GM12878 (cell line): ENCODE measurements around the gene PCDHB11. TPM values are rescaled to one million over a fixed set of nuclear protein-coding genes. Genes with fewer than 3 reads are reported as not detected.
A peak's percentile ranks its signal among the peaks of the same experiment; 100 is the strongest.
"Not testable (repeated sequence)": the region's sequence is repeated elsewhere in the genome, so short reads cannot be mapped to it uniquely, and the experiment has no call there.

ENCODE experiments used
- ATAC-seq: fragments of 200-7000 bp; cut with Tn5 transposase; 3 replicates; pipeline ENCODE4 v1.9.1; 2020; ENCODE audit warnings: mild to moderate bottlenecking, moderate library complexity
- BruUV-seq: library from RNA; stranded (reverse); fragments of 400-500 nt; replicated peaks from 2 replicates; lab custom pipeline; 2021; lab: Mats Ljungman, UMichigan
- CTCF ChIA-PET: fragments of 300-600 bp; sonication (Branson Sonifier 250); formaldehyde crosslinking; extraction: SDS; loops from one replicate; lab custom pipeline; 2021; ENCODE audit warnings: inconsistent platforms; lab: Yijun Ruan, JAX
- POLR2A ChIA-PET: fragments of 350-600 bp; formaldehyde crosslinking; extraction: SDS; loops from one replicate; lab custom pipeline; 2021; ENCODE audit warnings: inconsistent platforms; lab: Charles Lee
- RAD21 ChIA-PET: fragments of 300-600 bp; sonication (Branson Sonifier 250); formaldehyde crosslinking; loops from one replicate; lab custom pipeline; 2023; ENCODE audit warnings: antibody characterized with exemption; ENCODE audit not compliant: unreplicated experiment; lab: Charles Lee
- SMC1A ChIA-PET: fragments of 300-600 bp; sonication (Branson Sonifier 250); formaldehyde crosslinking; loops from one replicate; lab custom pipeline; 2023; ENCODE audit not compliant: unreplicated experiment, uncharacterized antibody; lab: Charles Lee
- DNase-seq: peaks from one replicate; pipeline ENCODE4 v3.0.0-alpha.2; 2011; ENCODE audit warnings: low read depth, low spot score
- FAIRE-seq: peaks from 3 replicates; lab custom pipeline; 2011; peaks lifted over from hg19 to GRCh38; lab: Jason Lieb, UNC
- H2AFZ ChIP-seq: 2 replicates; pipeline ENCODE4 v1.6.0; 2011; ENCODE audit warnings: low read depth, low read length, control low read depth; ENCODE audit not compliant: control insufficient read depth
- H3K27ac ChIP-seq: 2 replicates; pipeline ENCODE4 v1.5.1; 2011; ENCODE audit warnings: control low read depth; ENCODE audit not compliant: control insufficient read depth, insufficient read depth
- H3K27me3 ChIP-seq, 2 experiments: replicated peaks in 1 of 2; 2 replicates each; pipeline versions ENCODE4 v1.6.0 to v1.6.1; 2011; ENCODE audit warnings: low read length in 1 of 2; ENCODE audit not compliant: control insufficient read depth in 2 of 2, insufficient read depth in 2 of 2
- H3K36me3 ChIP-seq, 2 experiments: 2 replicates each; pipeline ENCODE4 v1.5.1; 2011; ENCODE audit warnings: low read length in 1 of 2; ENCODE audit not compliant: control insufficient read depth in 2 of 2, insufficient read depth in 2 of 2
- H3K4me1 ChIP-seq: 2 replicates; pipeline ENCODE4 v1.6.1; 2011; ENCODE audit warnings: mild to moderate bottlenecking, low read length, moderate library complexity, mixed read lengths; ENCODE audit not compliant: control insufficient read depth, insufficient read depth
- H3K4me2 ChIP-seq: 2 replicates; pipeline ENCODE4 v1.6.0; 2011; ENCODE audit warnings: control low read depth; ENCODE audit not compliant: control insufficient read depth, insufficient read depth
- H3K4me3 ChIP-seq: fragments of 200-600 bp; sonication (generic); 2 replicates; pipeline ENCODE4 v1.5.1; 2016
- H3K79me2 ChIP-seq: 2 replicates; pipeline ENCODE4 v1.6.0; 2011; ENCODE audit warnings: low read length; ENCODE audit not compliant: control insufficient read depth, insufficient read depth
- H3K9ac ChIP-seq: 2 replicates; pipeline ENCODE4 v1.8.0; 2011; ENCODE audit warnings: low read length, control low read depth, mixed read lengths; ENCODE audit not compliant: control insufficient read depth, insufficient read depth
- H3K9me3 ChIP-seq: replicated peaks from 3 replicates; pipeline ENCODE4 v1.5.1; 2011; ENCODE audit warnings: mild to moderate bottlenecking, low read length; ENCODE audit not compliant: control insufficient read depth, insufficient read depth
- H4K20me1 ChIP-seq: 2 replicates; pipeline ENCODE4 v1.6.0; 2011; ENCODE audit not compliant: control insufficient read depth, insufficient read depth
- ASH2L ChIP-seq: fragments of 300-600, 200-600 bp; sonication (generic); IDR thresholded peaks from 2 replicates; pipeline ENCODE4 v1.6.1; 2017; ENCODE audit warnings: low read depth, mild to moderate bottlenecking, borderline replicate concordance
- CHD2 ChIP-seq: IDR thresholded peaks from 2 replicates; pipeline ENCODE4 v1.6.1; 2011; ENCODE audit warnings: low read depth, low read length, improper control_type of control experiment, borderline replicate concordance
- CTCF ChIP-seq, 3 experiments: IDR thresholded peaks in 2 of 3; conservative IDR thresholded peaks in 1 of 3; 2 replicates each; pipeline ENCODE4 v1.5.1; 2011; ENCODE audit warnings: low read depth in 3 of 3, low read length in 3 of 3, mild to moderate bottlenecking in 3 of 3, control low read depth in 2 of 3, moderate library complexity in 2 of 3, inconsistent platforms in 1 of 3, mixed read lengths in 1 of 3; ENCODE audit not compliant: control insufficient read depth in 2 of 3, insufficient read depth in 1 of 3; ENCODE audit errors: extremely low read depth in 1 of 3
- RAD21 ChIP-seq: IDR thresholded peaks from 2 replicates; pipeline ENCODE4 v1.6.1; 2011; ENCODE audit warnings: mild to moderate bottlenecking, low read depth, low read length, moderate library complexity; ENCODE audit not compliant: insufficient read depth
- RAD51 ChIP-seq: fragments of 450-650 bp; IDR thresholded peaks from 2 replicates; pipeline ENCODE4 v1.6.1; 2016; ENCODE audit warnings: moderate library complexity, mild to moderate bottlenecking, inconsistent platforms
- RB1 ChIP-seq: fragments of 450-650 bp; formaldehyde crosslinking; IDR thresholded peaks from 2 replicates; pipeline ENCODE4 v1.6.1; 2017; ENCODE audit warnings: mild to moderate bottlenecking, borderline replicate concordance
- TAF1 ChIP-seq: IDR thresholded peaks from 2 replicates; pipeline ENCODE4 v1.6.1; 2011; ENCODE audit warnings: mild to moderate bottlenecking, low read depth, low read length, borderline replicate concordance
- WGBS: methylation state at CpG from one replicate; pipeline ENCODE4 v1.1.6; 2016; ENCODE audit warnings: low lambda C conversion rate; ENCODE audit not compliant: insufficient replicate concordance, insufficient coverage; ENCODE audit errors: missing lambda C conversion rate; 5-methylcytosine and 5-hydroxymethylcytosine counted together
- in situ Hi-C: fragments of 300-500 bp; cut with MboI; formaldehyde crosslinking; loops from 9 replicates; pipeline ENCODE4 v1.14.3; 2018; ENCODE audit warnings: mixed read lengths
- intact Hi-C: fragments of 100-400 bp; cut with micrococcal nuclease; formaldehyde crosslinking; loops from one replicate; pipeline ENCODE4 v1.14.2; 2022; ENCODE audit not compliant: unreplicated experiment
- polyA plus RNA-seq, 11 experiments: library from polyadenylated mRNA; depleted of rRNA in 4 of 11; unstranded in 6 of 11; stranded (reverse) in 5 of 11; fragments of >200 nt; fragmentation: Nextera tagmentation in 4 of 11; fragmentation: Illumina TruSeq in 1 of 11; extraction: Ambion mirVana in 4 of 11; extraction: Trizol in 1 of 11; gene quantifications; 1 replicate in 1 of 11; 2 replicates in 10 of 11; pipeline versions ENCODE4 v1.2.1 to v1.2.3, GENCODE V29; 2011 to 2016; ENCODE audit warnings: inconsistent platforms in 2 of 11, missing spikeins in 2 of 11, low read depth in 1 of 11
- total RNA-seq, 4 experiments: library from RNA; depleted of rRNA in 3 of 4; stranded (reverse); fragments of >200 nt in 3 of 4; fragmentation: Illumina TruSeq in 1 of 4; extraction: Trizol in 1 of 4; gene quantifications; 2 replicates each; pipeline versions ENCODE4 v1.2.1 to v1.2.3, GENCODE V29; 2013 to 2021

Gene PCDHB11
- total and polyA plus RNA-seq, 10 of the 15 experiments (the other 5 are each of a cell fraction or from before 2014, with no cell fraction given), result not detected

GRCh38 chr5:141223112-141223783, 23.8 kb downstream of the PCDHB11 start, which contains the start of gene PCDHB14:
TSS of gene PCDHB14 (plus strand) at chr5:141223343. CDS start at chr5:141223506, 163 bp downstream.
- no peak within 1 kb of the TSS for H3K4me2 ChIP-seq
- no peak within 1 kb of the TSS for H3K27ac ChIP-seq
- no peaks in the 10 kb centered on the region; the same call in 1 of the 3 replicates for H3K9me3 ChIP-seq
- no peak for DNase-seq
- CTCF ChIA-PET, result interaction anchor here (1.0 to 2.1 kb wide), 6 partner anchors 10 to 344 kb away, joined by 3 to 10 read pairs (median 6); partner anchors contain the start of genes PCDHGA10 and PCDHGB3
- H4K20me1 ChIP-seq, result no peaks in the 10 kb centered on the region
- BruUV-seq, result no TSS peak
- intact Hi-C loops (no loop called here), in situ Hi-C loops (loop anchor here (25.0 kb wide), 1 partner anchor 339 kb away; no protein-coding TSS in a partner anchor)
- SMC1A ChIA-PET, result interaction anchor here (0.7 kb wide), 1 partner anchor 36 kb away, joined by 3 read pairs; the partner anchor contains the start of gene PCDHB9
- no peak for FAIRE-seq
- no peaks in the 10 kb centered on the region for H3K27me3 ChIP-seq
- H3K36me3 ChIP-seq, result no peaks in the 10 kb centered on the region
- H2AFZ ChIP-seq, result no peak within 1 kb of the TSS
- POLR2A ChIA-PET, result no interaction called here
- 7% methylated on average over 15 of the region's 15 CpGs for WGBS
- no peaks in the 10 kb centered on the region for H3K79me2 ChIP-seq
- RAD21 ChIA-PET, result interaction anchor here (1.6 kb wide), 2 partner anchors 334 to 340 kb away, joined by 5 to 6 read pairs; no protein-coding TSS in a partner anchor
- no peaks in the 10 kb centered on the region for H3K4me1 ChIP-seq
- ATAC-seq, result no peak
- H3K9ac ChIP-seq, result no peak within 1 kb of the TSS
- no peak within 1 kb of the TSS for H3K4me3 ChIP-seq
- peak in 1 of 3 experiments; percentile 25; a peak in 1 of 6 replicates for TF ChIP-seq CTCF (IDR thresholded peaks at IDR 0.05 in 2 of 3, conservative IDR thresholded peaks at IDR 0.05 in 1 of 3; ENCODE audit: control insufficient read depth in 2 of 3, extremely low read depth in 1 of 3, insufficient read depth in 1 of 3, low read depth in 3 of 3, low read length in 3 of 3)
- no peak for TF ChIP-seq ASH2L
- no peak for TF ChIP-seq RAD51
- no peak for TF ChIP-seq TAF1
- no peak for TF ChIP-seq RB1
- peak; percentile 34; the same call in 1 of the 2 replicates for TF ChIP-seq RAD21
- no peak for TF ChIP-seq CHD2
- TF ChIP-seq, all 136 proteins: peak for 2

GRCh38 chr5:141224844-141225243, 25.4 kb downstream of the PCDHB11 start:
- BruUV-seq, CTCF ChIA-PET, ATAC-seq, FAIRE-seq, H3K9ac ChIP-seq, DNase-seq, H4K20me1 ChIP-seq, H3K4me2 ChIP-seq, H3K27me3 ChIP-seq, H3K79me2 ChIP-seq, H3K36me3 ChIP-seq, H3K4me3 ChIP-seq, H3K4me1 ChIP-seq, H2AFZ ChIP-seq, SMC1A ChIA-PET, H3K9me3 ChIP-seq, intact Hi-C loops, POLR2A ChIA-PET, RAD21 ChIA-PET, H3K27ac ChIP-seq: not testable (repeated sequence)
- WGBS, result 75% methylated on average over 24 of the region's 40 CpGs
- in situ Hi-C loops, result loop anchor here (25.0 kb wide), 1 partner anchor 337 kb away; no protein-coding TSS in a partner anchor
